ENCODE data around the gene GLOD5. TPM values are rescaled to one million over a fixed set of nuclear protein-coding genes. Genes with fewer than 3 reads are reported as not detected.

GLOD5 gene
- total RNA-seq, 1 donor from 2014 or later: not detected

- no peak for TF ChIP-seq POLR2A (IDR thresholded peaks at IDR 0.05)
- no peak for TF ChIP-seq POLR2AphosphoS5 (IDR thresholded peaks at IDR 0.05; ENCODE audit: insufficient read depth in 1 of 2, low read depth in 1 of 2)
- TF ChIP-seq CTCF (IDR thresholded peaks at IDR 0.05): no peak
- no peaks in the 10 kb centered on the region for H3K36me3 ChIP-seq
- no peaks in the 10 kb centered on the region for H3K9me3 ChIP-seq
- H3K27ac ChIP-seq: peak overlapping the region; percentile 72
- no peaks in the 10 kb centered on the region for H3K4me1 ChIP-seq
- no peaks in the 10 kb centered on the region for H3K27me3 ChIP-seq
- intact Hi-C loops (cut with DNase I): no loop called here
- DNase-seq (ENCODE audit: extremely low spot score in 2 of 2): no peak
- H3K4me3 ChIP-seq: peak overlapping the region; percentile 45 to 66
These were observed 23.6 kb upstream of the GLOD5 start for GRCh38 chrX:48737940-48738339.

- H3K9me3 ChIP-seq: no peaks in the 10 kb centered on the region
- no peak for DNase-seq (ENCODE audit: extremely low spot score in 2 of 2)
- TF ChIP-seq POLR2A (IDR thresholded peaks at IDR 0.05) (no peak), CTCF (IDR thresholded peaks at IDR 0.05) (no peak), POLR2AphosphoS5 (IDR thresholded peaks at IDR 0.05; ENCODE audit: insufficient read depth in 1 of 2, low read depth in 1 of 2) (no peak)
- H3K4me3 ChIP-seq: no peak overlapping the region
- no peaks in the 10 kb centered on the region for H3K36me3 ChIP-seq
- intact Hi-C loops (cut with DNase I): no loop called here
- no peak overlapping the region for H3K27ac ChIP-seq
- H3K27me3 ChIP-seq: no peaks in the 10 kb centered on the region
- no peaks in the 10 kb centered on the region for H3K4me1 ChIP-seq
These were observed 19.7 kb upstream of the GLOD5 start for GRCh38 chrX:48741834-48742233.

GRCh38 chrX:48745222-48745621, 16.3 kb upstream of the GLOD5 start:
- Histone ChIP-seq H3K4me3 (no peak overlapping the region), H3K27ac (no peak overlapping the region), H3K27me3 (no peaks in the 10 kb centered on the region), H3K4me1 (no peaks in the 10 kb centered on the region), H3K9me3 (no peaks in the 10 kb centered on the region), H3K36me3 (no peaks in the 10 kb centered on the region)
- TF ChIP-seq CTCF (IDR thresholded peaks at IDR 0.05) (no peak), POLR2AphosphoS5 (IDR thresholded peaks at IDR 0.05; ENCODE audit: insufficient read depth in 1 of 2, low read depth in 1 of 2) (no peak)
- intact Hi-C loops (cut with DNase I): no loop called here
- no peak for DNase-seq (ENCODE audit: extremely low spot score in 2 of 2)

GRCh38 chrX:48747415-48748016, 14.0 kb upstream of the GLOD5 start:
- H3K9me3 ChIP-seq: no peaks in the 10 kb centered on the region
- intact Hi-C loops (cut with DNase I): no loop called here
- no peaks in the 10 kb centered on the region for H3K27me3 ChIP-seq
- H3K4me3 ChIP-seq: no peak overlapping the region
- DNase-seq (ENCODE audit: extremely low spot score in 2 of 2): no peak
- TF ChIP-seq POLR2AphosphoS5 (IDR thresholded peaks at IDR 0.05; ENCODE audit: insufficient read depth in 1 of 2, low read depth in 1 of 2) (no peak), CTCF (IDR thresholded peaks at IDR 0.05) (no peak), POLR2A (IDR thresholded peaks at IDR 0.05) (no peak)
- H3K27ac ChIP-seq: no peak overlapping the region
- no peaks in the 10 kb centered on the region for H3K36me3 ChIP-seq
- no peaks in the 10 kb centered on the region for H3K4me1 ChIP-seq

GRCh38 chrX:48749182-48749581, 12.4 kb upstream of the GLOD5 start:
- H3K9me3 ChIP-seq: no peaks in the 10 kb centered on the region
- H3K4me3 ChIP-seq: no peak overlapping the region
- TF ChIP-seq POLR2AphosphoS5 (IDR thresholded peaks at IDR 0.05; ENCODE audit: insufficient read depth in 1 of 2, low read depth in 1 of 2) (no peak), CTCF (IDR thresholded peaks at IDR 0.05) (no peak), POLR2A (IDR thresholded peaks at IDR 0.05) (no peak)
- no peaks in the 10 kb centered on the region for H3K36me3 ChIP-seq
- H3K27me3 ChIP-seq: no peaks in the 10 kb centered on the region
- intact Hi-C loops (cut with DNase I): no loop called here
- no peak for DNase-seq (ENCODE audit: extremely low spot score in 2 of 2)
- no peaks in the 10 kb centered on the region for H3K4me1 ChIP-seq
- H3K27ac ChIP-seq: no peak overlapping the region

Measured in vagina (tissue), 2 donors.